HG03139 (cell line): Measurements from ENCODE around the gene NPAS2.

Source experiments
- ATAC-seq: cut with Tn5 transposase; IDR thresholded peaks from one replicate; pipeline ENCODE4 v1.9.1; 2021; ENCODE audit not compliant: unreplicated experiment

Gene NPAS2

DNA sequence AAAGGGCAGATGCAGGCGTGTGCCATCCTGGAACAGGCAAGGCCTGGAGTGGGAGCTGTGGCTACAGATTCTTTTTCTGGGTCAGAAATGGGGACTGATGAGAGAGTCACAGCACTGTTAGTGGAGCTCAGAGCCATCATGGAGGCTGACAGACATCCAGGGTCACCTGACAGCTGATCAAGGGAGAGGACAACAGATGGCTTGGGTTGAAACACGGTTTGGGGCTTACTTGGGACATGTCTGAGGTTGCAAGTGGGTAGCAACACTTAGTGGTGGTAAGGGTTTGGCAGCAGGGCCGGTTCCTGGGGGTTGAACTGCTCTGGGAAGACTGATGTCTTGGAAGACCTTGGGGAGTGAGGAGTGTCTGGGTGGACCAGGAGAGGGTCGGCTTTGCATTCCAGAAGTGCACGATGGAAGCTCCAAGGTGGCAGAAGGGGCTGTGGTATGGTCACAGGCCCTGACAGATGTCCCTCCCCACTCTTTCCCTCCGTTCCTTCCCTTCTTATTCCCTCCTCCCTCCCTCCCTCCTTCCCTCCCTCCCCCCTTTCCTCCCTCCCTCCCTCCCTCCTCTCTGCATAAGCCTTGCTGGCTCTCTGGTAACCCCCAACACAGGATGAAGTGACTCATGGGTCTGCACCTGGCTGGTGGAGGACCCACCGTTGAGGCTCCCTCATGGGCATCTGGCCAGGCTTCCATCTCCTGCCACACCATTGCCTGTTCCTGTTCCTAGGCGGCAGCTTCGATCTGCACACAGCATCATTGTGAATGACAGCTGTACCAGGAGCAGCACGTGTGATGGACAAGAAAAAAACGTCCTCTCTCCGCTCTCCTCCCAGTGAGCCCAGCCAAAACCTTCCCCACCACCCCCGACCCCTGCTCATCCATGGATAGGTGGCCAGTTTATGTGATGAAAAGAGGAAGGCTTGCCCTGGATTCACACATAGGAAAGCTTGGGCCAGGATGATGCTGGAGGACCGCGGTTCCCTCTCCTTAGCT, 118.4 kb downstream of the NPAS2 start:
- ATAC-seq = no peak

DNA sequence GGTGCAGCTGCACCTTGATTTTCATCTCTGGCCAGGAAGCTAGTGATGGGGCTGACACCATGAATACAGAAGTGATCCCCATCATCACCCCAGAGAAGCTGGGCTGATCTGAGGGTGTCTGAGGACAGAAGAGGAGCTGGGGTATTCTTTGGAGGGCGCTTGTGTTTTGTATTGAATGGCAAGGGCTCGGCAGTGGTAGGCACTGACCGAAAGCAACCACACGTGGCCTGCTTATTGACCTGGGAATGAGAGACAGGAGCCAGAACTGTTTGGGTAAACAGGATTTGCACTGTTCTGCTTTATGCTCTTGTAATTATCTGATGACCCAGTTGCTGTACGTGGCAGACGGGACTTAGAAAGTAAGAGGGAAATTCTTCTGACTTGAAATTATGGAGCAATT, 119.5 kb downstream of the NPAS2 start:
- no peak for ATAC-seq

- ATAC-seq = no peak
These were observed 120.3 kb downstream of the NPAS2 start for GRCh38 chr2:100940240-100940639.

GRCh38 chr2:100940766-100941645, 121.1 kb downstream of the NPAS2 start:
- ATAC-seq = no peak

DNA sequence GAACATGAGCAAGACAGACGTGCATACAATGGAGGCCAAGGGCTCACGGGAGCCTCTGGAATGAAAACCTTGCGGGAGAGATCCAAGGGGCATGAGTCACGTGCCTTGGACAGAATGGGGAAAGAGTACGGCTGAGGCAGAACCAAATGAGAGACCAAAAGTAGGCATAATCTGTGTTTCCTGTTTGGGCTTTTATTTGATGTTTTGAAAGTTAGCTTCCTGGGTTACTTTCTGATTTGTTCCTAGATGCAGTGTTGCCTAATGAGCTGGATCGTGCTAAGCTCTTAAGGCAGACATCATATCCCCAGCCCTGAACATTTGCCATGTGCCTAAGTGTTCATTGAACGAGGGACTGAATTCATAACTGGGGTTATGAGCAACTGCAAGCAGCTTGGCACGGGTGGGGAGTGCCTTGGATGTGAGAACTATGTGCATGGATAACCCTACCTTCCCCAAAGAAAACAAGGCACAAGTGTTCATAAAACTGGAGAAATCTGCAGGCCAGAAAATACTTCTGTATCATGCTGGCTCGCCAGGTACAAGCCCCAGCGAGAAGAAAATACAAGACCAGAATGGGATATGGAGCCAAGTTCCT, 121.8 kb downstream of the NPAS2 start:
- ATAC-seq = no peak

- ATAC-seq = no peak
These were observed 124.9 kb downstream of the NPAS2 start for GRCh38 chr2:100944617-100945432.

GRCh38 chr2:100945433-100945740, 125.4 kb downstream of the NPAS2 start:
- no peak for ATAC-seq

DNA sequence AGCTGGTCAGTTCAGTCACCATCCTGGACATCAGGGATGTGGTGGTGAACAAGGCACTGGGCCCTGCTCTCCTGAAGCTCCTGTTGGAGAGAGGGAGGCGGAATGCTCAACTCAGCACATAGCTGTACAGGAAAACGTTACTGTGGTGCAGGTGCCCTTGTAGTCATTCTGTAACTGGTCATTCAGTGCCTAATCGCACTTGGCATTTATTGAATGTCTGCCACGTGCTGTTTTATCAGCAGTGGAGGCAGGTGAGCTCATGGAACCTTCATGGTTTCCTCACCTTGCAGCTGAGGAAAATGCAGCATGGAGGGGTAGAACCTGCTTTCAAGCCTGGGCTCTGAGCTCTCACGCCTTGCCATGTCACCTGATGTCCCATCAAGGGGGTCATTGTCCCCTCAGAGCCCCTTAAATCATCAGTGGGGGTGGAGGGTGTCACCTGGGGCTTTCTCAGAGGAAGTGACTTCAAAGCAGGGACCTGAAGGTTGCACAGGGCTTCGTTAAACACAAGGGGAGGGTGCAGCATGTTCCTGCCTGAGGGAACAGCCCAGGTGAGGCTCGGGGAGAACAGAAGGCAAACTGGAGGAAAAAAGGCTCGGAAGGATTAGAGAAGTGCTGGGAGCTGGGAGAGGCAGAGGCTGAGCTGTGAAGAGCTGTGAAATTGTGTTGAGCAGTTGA, 126.1 kb downstream of the NPAS2 start:
- ATAC-seq = no peak

DNA sequence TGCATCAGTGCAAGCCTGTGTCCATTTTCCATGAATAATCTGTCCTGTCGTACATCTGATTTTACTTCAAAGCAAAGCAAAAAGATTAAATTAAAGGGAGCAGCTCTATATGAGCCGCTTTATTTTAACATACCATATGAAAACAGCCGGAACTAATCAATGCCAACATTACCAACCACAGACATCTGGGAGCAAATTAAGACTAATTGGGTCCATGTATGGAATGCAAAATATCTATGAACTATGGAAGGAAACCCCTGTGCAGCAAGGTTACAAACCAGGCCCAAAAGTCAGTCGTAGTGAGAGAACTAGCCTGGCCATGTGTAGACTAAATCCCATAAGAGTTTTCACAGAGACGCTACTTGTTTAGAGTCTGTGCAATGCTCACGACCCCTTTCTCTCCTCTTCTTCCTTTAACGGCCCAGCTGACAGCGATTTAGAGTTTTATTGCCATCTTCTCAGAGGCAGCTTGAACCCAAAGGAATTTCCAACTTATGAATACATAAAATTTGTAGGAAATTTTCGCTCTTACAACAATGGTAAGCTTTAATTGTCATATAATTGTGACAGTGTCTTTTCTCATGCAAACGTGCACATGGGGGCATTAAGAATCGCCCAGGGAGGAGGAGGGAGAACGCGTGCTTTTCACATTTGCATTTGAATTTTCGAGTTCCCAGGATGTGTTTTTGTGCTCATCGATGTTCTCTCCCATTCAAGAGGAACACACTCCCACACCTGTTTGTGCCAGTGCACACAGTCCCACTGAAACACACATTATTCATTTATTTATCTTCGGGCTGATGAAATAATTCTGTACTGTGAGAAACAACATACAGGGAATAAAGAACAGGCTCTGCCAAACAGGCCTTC, 129.2 kb downstream of the NPAS2 start:
- no peak for ATAC-seq

GRCh38 chr2:100952512-100952911, 132.6 kb downstream of the NPAS2 start:
- ATAC-seq = no peak

DNA sequence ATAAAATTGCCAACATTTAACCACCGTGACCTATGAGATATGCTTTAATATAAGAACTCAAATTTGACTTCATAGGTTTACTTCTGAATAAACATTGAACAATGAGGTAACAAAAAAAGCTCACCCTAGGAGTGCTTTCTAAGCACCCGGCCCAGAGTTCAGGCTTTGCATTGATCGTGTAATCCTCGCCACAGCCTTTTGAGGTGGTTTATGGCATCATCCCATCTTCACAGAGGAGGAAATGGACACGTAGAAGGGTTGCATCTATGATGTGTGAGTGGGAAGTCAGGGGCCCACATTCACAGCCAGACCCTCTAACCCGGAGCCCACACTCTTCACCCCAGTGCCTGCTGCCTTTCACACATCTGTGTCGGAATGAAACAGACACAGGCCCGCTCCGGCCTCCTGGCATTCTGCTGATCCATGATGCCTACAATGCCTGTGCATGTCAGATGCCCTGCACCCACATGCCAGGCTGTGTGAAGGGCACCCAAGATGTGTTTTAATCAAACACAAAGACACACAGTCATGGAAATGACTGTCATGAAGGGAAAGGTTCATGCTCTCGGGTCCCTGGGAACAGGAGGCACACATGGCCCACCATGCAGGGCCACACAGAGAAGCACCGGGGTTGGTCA, 133.6 kb downstream of the NPAS2 start:
- no peak for ATAC-seq

GRCh38 chr2:100954044-100954420, 134.1 kb downstream of the NPAS2 start:
- ATAC-seq = no peak

- no peak for ATAC-seq
These were observed 135.3 kb downstream of the NPAS2 start for GRCh38 chr2:100955226-100955625.

GRCh38 chr2:100956081-100956480, 136.1 kb downstream of the NPAS2 start:
- no peak for ATAC-seq

- no peak for ATAC-seq
These were observed 138.2 kb downstream of the NPAS2 start for GRCh38 chr2:100957996-100958653.

DNA sequence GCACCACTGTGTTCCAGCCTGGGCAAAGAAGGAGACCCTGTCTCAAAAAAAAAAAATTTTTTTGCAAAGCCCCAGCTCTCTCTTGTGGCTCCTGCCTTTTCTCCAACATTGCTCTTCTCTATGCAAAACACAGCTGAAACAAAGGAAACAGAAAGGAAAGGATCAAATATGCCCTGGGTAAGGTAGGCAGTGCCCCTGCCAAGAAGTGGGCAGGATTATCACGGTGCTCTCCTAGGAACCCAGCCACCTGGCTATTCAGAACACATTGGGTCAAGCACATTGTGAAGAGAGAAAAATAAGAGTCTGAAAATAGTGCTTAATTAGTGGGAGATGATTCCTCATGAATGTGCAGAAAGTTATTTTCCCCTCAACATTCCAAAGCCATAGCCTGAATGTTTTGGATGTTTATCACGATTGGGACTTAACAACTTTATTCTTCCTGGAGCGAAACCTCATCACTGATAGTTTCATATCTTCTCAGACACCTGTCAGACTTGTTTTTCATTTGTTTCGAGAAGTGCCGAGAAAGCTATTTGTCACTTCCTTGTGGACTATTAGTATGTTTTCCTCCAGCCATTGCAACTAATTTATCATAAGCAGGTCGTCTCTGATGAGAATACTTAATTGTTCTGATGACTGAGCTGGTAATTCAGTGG, 139.4 kb downstream of the NPAS2 start:
- ATAC-seq = no peak

DNA sequence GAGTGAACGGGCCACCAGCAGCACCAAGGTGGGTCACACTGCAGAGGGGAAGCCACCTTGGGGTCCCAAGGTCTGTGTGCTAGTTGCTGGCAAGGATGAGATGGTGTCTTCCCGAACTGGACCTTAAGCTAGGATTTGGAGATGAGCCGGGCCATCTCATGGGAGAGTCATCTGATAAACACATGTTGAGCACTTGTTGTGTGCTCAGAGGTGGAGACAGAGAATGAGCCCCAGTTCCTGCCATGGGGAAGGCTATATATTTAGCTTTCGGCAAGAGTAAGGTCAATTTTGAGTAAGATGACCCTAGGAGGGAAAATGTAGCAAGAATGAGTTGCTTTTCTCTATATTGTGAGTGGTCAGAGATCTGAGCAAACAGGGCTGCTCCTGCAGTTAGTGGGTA, 140.7 kb downstream of the NPAS2 start:
- no peak for ATAC-seq
